Spleen (tissue), 7 donors: Measurements from ENCODE around the gene PRAMEF13.
"Not testable (repeated sequence)": the region's sequence is repeated elsewhere in the genome, so short reads cannot be mapped to it uniquely, and the experiment has no call there.

Source experiments
- POLR2AphosphoS5 ChIP-seq, 3 donors: sonication (generic); formaldehyde crosslinking; IDR thresholded peaks; one replicate each; pipeline ENCODE4 v1.5.1; 2017; ENCODE audit warnings: antibody characterized with exemption in 3 of 3
- TF ChIP-seq, protein P1 (sequence below), 11 experiments: fragments of 200-600 bp in 7 of 11; fragments of 450-650 bp in 4 of 11; sonication (generic) in 4 of 11; IDR thresholded peaks in 8 of 11; conservative IDR thresholded peaks in 3 of 11; 1 replicate in 7 of 11; 2 replicates in 4 of 11; pipeline versions ENCODE4 v1.4.0 to v1.8.0; 2016 to 2021; ENCODE audit warnings: antibody characterized with exemption in 11 of 11, inconsistent platforms in 4 of 11, mild to moderate bottlenecking in 1 of 11
- donor health status: DM: no; HTN: no; CAD: no; lungs with moderate emphysema.
- donor health status: DM: no; HTN: no; CAD: no.
- donor health status: DM: no; HTN: no; CAD: no.

DNA sequence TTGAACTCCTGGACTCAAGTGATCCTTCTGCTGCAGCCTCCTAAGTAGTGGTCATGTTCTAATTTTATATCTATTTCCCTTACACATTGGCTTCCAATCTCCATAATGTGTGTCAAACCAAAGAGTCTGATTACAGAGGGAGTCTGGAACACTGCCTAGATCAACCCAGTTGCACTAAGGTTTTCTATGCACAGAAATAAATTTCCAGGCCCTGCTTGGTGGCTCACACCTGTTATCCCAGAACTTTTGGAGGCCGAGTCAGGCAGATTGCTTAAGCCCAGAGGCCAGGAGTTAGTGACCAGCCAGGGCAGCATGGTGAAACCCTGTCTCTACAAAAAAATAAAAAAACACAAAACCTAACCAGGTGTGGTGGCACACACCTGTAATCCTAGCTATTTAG is 32.8 kb upstream of the PRAMEF13 start:
- TF ChIP-seq, protein P1, sequence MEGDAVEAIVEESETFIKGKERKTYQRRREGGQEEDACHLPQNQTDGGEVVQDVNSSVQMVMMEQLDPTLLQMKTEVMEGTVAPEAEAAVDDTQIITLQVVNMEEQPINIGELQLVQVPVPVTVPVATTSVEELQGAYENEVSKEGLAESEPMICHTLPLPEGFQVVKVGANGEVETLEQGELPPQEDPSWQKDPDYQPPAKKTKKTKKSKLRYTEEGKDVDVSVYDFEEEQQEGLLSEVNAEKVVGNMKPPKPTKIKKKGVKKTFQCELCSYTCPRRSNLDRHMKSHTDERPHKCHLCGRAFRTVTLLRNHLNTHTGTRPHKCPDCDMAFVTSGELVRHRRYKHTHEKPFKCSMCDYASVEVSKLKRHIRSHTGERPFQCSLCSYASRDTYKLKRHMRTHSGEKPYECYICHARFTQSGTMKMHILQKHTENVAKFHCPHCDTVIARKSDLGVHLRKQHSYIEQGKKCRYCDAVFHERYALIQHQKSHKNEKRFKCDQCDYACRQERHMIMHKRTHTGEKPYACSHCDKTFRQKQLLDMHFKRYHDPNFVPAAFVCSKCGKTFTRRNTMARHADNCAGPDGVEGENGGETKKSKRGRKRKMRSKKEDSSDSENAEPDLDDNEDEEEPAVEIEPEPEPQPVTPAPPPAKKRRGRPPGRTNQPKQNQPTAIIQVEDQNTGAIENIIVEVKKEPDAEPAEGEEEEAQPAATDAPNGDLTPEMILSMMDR (IDR thresholded peaks at IDR 0.05 in 8 of 11, conservative IDR thresholded peaks at IDR 0.05 in 3 of 11) = not testable (repeated sequence)
- not testable (repeated sequence) for TF ChIP-seq POLR2AphosphoS5 (IDR thresholded peaks at IDR 0.05)
